RWPE2 (cell line): Measurements from ENCODE around the gene VIM.

Experiments
- ATAC-seq: fragments of 200-7000 bp; cut with Tn5 transposase; 3 replicates; pipeline ENCODE4 v1.9.1; 2021; ENCODE audit warnings: low read depth
- DNase-seq: peaks from one replicate; pipeline ENCODE4 v3.0.0-alpha.2; 2020; ENCODE audit warnings: low spot score
- H3K27ac ChIP-seq: fragments of 450-650 bp; 2 replicates; pipeline ENCODE4 v1.5.1; 2017; ENCODE audit warnings: mild to moderate bottlenecking; ENCODE audit not compliant: poor library complexity, severe bottlenecking
- H3K27me3 ChIP-seq: fragments of 250-450 bp; sonication (Bioruptor Pico); 2 replicates; pipeline ENCODE4 v1.5.1; 2021; ENCODE audit warnings: mild to moderate bottlenecking, moderate library complexity; ENCODE audit not compliant: insufficient read depth, poor library complexity, severe bottlenecking
- H3K36me3 ChIP-seq: fragments of 250-450 bp; sonication (Bioruptor Pico); 2 replicates; pipeline ENCODE4 v1.5.1; 2020; ENCODE audit warnings: low read depth, mild to moderate bottlenecking, moderate library complexity
- H3K4me1 ChIP-seq: fragments of 250-450 bp; sonication (Bioruptor Pico); 2 replicates; pipeline ENCODE4 v1.5.1; 2021; ENCODE audit warnings: mild to moderate bottlenecking, moderate library complexity; ENCODE audit not compliant: insufficient read depth, poor library complexity, severe bottlenecking
- H3K4me3 ChIP-seq: fragments of 250-450 bp; sonication (Bioruptor Pico); 2 replicates; pipeline ENCODE4 v1.5.1; 2021; ENCODE audit warnings: mild to moderate bottlenecking, moderate library complexity; ENCODE audit not compliant: severe bottlenecking
- H3K9me3 ChIP-seq: fragments of 250-450 bp; sonication (Bioruptor Pico); 2 replicates; pipeline ENCODE4 v1.5.1; 2021; ENCODE audit warnings: mild to moderate bottlenecking, moderate library complexity; ENCODE audit not compliant: severe bottlenecking
- TF ChIP-seq, protein P1 (sequence below): fragments of 450-650 bp; IDR thresholded peaks from one replicate; pipeline ENCODE4 v1.5.1; 2017; ENCODE audit warnings: mild to moderate bottlenecking, moderate library complexity; ENCODE audit not compliant: poor library complexity, severe bottlenecking

The VIM gene

DNA sequence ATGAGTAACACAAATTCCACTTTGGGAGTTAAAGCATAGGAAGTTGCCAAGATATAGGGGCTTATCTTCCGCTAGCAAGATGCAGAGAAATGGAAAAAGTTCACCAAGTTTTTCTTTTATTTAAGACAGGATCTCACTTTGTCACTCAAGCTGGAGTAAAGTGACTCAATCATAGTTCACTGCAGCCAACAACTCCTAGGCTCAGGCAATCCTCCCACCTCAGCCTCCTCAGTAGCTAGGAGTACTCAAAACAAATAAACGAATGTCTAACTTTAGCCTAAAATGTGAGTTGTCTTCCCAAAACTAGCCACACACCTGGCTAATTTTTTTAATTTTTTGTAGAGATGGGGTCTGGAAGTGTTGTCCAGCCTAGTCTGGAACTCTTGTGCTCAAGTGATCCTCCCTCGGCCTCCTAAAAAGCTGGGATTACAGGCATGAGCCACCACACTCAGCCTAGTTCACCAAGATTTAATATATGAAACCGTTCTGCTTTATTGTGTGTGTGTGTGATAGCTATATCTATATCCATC lies 9.9 kb downstream of the VIM start:
- H3K27me3 ChIP-seq, result no peaks in the 10 kb centered on the region
- no peaks in the 10 kb centered on the region for H3K4me1 ChIP-seq
- H3K27ac ChIP-seq, result peak overlapping the region; percentile 19
- H3K4me3 ChIP-seq, result no peak overlapping the region
- TF ChIP-seq, protein P1, sequence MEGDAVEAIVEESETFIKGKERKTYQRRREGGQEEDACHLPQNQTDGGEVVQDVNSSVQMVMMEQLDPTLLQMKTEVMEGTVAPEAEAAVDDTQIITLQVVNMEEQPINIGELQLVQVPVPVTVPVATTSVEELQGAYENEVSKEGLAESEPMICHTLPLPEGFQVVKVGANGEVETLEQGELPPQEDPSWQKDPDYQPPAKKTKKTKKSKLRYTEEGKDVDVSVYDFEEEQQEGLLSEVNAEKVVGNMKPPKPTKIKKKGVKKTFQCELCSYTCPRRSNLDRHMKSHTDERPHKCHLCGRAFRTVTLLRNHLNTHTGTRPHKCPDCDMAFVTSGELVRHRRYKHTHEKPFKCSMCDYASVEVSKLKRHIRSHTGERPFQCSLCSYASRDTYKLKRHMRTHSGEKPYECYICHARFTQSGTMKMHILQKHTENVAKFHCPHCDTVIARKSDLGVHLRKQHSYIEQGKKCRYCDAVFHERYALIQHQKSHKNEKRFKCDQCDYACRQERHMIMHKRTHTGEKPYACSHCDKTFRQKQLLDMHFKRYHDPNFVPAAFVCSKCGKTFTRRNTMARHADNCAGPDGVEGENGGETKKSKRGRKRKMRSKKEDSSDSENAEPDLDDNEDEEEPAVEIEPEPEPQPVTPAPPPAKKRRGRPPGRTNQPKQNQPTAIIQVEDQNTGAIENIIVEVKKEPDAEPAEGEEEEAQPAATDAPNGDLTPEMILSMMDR, result no peak
- H3K36me3 ChIP-seq, result peaks cover 50% of the 10 kb centered on the region
- peak; percentile 24; the same call in 2 of the 3 replicates for ATAC-seq
- H3K9me3 ChIP-seq, result no peaks in the 10 kb centered on the region
- DNase-seq, result no peak

DNA sequence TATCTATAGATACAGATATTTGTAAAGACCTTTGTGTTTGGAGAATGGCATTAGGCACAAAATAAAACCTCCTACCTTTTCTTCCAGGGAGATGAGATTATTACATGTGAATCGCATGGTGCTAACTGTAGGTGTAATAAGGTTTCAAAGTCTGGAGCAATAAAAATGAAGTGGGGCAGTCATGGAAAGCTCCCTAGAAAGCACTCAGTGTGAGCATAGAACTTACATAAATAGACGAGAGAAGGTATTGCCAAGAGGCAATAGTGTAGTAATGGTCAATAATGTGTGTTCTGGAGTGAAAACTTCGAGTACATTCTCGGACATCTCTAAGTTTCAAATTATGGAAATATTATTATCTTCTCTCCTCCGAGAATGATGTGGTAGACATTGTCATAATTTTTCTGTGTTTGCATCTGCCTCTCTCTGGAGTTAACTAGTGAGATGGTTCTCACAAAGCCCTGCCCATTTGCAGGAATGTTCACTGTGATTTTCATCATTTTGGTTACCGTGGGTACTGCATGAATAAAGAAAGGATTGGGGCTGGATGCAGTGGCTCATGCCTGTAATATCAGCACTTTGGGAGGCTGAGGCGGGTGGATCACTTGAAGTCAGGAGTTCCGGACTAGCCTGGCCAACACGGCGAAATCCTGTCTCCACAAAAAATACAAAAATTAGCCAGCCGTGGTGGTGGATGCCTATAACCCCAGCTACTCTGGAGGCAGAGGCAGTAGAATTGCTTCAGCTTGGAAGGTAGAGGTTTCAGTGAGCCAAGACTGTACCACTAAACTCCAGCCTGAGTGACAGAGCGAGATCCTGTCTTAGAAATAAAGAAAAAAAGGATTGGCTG lies 10.6 kb downstream of the VIM start:
- peak overlapping the region; percentile 19 for H3K27ac ChIP-seq
- TF ChIP-seq, protein P1, result no peak
- peak; percentile 79 for ATAC-seq
- no peaks in the 10 kb centered on the region for H3K27me3 ChIP-seq
- H3K9me3 ChIP-seq, result no peaks in the 10 kb centered on the region
- H3K36me3 ChIP-seq, result peaks cover 43% of the 10 kb centered on the region
- no peak for DNase-seq
- H3K4me3 ChIP-seq, result no peak overlapping the region
- H3K4me1 ChIP-seq, result no peaks in the 10 kb centered on the region

DNA sequence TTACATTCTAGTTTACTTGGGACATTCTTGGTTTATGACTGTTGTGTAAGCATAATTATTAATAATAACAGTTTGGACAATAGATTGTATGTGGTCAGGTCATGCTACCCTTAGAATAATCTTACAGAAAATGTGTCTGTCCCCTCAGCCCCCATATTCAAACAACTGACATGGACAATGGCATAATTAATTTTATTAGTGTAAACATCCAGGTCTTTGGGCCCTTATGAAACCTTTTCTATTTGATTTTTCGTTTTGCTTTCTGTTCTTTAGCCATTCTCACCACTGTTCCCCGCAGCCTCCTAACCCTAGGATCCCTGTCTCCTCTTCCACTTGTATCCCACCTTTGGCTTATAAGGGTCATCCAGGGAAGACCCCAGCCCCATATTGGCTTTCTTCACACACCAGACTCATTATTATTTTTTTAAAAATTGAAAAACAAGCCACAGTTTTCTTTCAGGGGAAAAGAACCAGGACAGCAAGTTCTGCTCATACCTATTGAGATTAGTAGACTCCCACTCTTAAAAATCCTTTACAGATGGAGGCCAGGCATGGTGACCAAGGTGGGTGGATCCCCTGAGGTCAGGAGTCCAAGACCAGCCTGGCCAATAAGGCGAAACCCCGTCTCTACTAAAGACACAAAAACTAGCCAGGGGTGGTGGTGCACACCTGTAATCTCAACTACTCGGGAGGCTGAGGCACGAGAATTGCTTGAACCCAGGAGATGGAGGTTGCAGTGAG lies 11.5 kb downstream of the VIM start:
- H3K9me3 ChIP-seq, result no peaks in the 10 kb centered on the region
- peaks cover 34% of the 10 kb centered on the region for H3K36me3 ChIP-seq
- H3K4me3 ChIP-seq, result no peak overlapping the region
- peak overlapping the region; percentile 19 for H3K27ac ChIP-seq
- ATAC-seq (no peak), DNase-seq (no peak)
- TF ChIP-seq, protein P1, result no peak
- H3K4me1 ChIP-seq, result no peaks in the 10 kb centered on the region
- no peaks in the 10 kb centered on the region for H3K27me3 ChIP-seq

DNA sequence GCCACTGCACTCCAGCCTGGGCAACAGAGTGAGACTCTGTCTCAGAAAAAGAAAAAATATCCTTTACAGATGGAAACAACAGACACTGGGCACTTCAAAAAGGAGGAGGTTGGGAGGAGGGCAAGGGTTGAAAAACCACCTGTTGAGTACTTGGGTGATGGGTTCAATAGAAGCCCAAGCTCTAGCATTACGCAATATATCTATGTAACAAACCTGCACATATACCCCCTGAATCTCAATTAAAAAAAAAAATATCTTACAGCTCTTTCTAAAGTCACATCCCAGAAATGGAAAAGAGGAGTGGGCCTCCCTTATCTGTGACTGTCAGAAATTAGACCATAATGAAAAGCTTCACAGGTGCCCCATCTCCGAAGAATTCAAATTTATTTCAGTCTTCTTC lies 12.1 kb downstream of the VIM start:
- no peaks in the 10 kb centered on the region for H3K4me1 ChIP-seq
- no peaks in the 10 kb centered on the region for H3K27me3 ChIP-seq
- H3K36me3 ChIP-seq, result peaks cover 29% of the 10 kb centered on the region
- H3K9me3 ChIP-seq, result no peaks in the 10 kb centered on the region
- TF ChIP-seq, protein P1, result no peak
- no peak for DNase-seq
- H3K27ac ChIP-seq, result no peak overlapping the region
- H3K4me3 ChIP-seq, result no peak overlapping the region
- ATAC-seq, result no peak
